ENCODE results near the gene CD300LF. TPM values are rescaled to one million over a fixed set of nuclear protein-coding genes. Genes with fewer than 3 reads are reported as not detected.

Gene CD300LF
- total RNA-seq, 1 donor from 2014 or later, result not detected

DNA sequence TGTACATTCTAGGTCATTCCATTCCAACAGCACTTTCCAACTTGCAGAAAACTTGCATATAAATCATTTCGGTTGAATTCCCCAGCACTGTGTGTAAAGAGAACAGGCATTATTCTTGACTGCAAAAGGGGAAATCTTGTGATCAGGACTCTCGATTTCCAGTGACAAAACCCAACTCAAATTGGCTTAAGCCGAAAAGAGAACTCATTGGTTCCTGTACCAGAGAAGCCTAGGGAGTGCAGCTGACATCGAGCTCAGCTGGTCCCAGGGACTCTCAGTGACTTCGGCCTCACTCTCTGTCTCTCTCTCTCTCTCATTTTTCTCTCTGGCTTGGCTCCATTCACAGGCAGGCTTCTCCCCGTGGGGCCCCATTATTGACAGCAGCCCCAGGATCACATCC is 30.7 kb downstream of the CD300LF start:
- H3K27me3 Mint-ChIP-seq (ENCODE audit: unreplicated experiment), result peaks cover 4% of the 10 kb centered on the region
- no peak for DNase-seq
- no peaks in the 10 kb centered on the region for H3K36me3 Mint-ChIP-seq (ENCODE audit: unreplicated experiment)
- peak overlapping the region; percentile 32 for H3K4me3 Mint-ChIP-seq (ENCODE audit: unreplicated experiment)
- H3K4me1 Mint-ChIP-seq (ENCODE audit: low read depth, unreplicated experiment), result peaks cover 47% of the 10 kb centered on the region
- H3K27ac Mint-ChIP-seq (ENCODE audit: unreplicated experiment), result peak overlapping the region; percentile 64
- TF ChIP-seq, protein P1, sequence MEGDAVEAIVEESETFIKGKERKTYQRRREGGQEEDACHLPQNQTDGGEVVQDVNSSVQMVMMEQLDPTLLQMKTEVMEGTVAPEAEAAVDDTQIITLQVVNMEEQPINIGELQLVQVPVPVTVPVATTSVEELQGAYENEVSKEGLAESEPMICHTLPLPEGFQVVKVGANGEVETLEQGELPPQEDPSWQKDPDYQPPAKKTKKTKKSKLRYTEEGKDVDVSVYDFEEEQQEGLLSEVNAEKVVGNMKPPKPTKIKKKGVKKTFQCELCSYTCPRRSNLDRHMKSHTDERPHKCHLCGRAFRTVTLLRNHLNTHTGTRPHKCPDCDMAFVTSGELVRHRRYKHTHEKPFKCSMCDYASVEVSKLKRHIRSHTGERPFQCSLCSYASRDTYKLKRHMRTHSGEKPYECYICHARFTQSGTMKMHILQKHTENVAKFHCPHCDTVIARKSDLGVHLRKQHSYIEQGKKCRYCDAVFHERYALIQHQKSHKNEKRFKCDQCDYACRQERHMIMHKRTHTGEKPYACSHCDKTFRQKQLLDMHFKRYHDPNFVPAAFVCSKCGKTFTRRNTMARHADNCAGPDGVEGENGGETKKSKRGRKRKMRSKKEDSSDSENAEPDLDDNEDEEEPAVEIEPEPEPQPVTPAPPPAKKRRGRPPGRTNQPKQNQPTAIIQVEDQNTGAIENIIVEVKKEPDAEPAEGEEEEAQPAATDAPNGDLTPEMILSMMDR (IDR thresholded peaks at IDR 0.05; ENCODE audit: partially characterized antibody, unreplicated experiment), result no peak
- peaks cover 2% of the 10 kb centered on the region for H3K9me3 Mint-ChIP-seq (ENCODE audit: unreplicated experiment)

DNA sequence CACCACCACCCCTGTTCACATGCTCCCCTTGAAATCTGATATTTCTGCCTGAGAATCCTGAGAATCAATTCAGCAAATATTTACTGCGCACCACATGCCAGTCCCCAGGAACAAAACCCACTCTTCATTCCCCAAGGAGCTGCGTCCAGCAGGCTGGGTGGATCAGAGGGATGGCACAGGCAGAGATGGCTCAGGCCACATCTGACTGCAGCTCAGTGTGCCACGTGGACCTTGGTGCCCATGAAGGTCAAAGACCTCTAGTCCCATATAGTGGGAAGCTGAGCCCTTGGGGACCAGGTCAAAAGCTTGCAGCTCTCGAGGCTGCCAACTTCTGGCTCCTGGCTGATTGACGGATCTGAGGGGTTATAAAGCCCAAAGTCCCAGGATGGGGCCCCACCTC is 31.8 kb downstream of the CD300LF start:
- peaks cover 46% of the 10 kb centered on the region for H3K4me1 Mint-ChIP-seq (ENCODE audit: low read depth, unreplicated experiment)
- TF ChIP-seq, protein P1 (IDR thresholded peaks at IDR 0.05; ENCODE audit: partially characterized antibody, unreplicated experiment), result no peak
- H3K4me3 Mint-ChIP-seq (ENCODE audit: unreplicated experiment), result no peak overlapping the region
- no peak overlapping the region for H3K27ac Mint-ChIP-seq (ENCODE audit: unreplicated experiment)
- H3K27me3 Mint-ChIP-seq (ENCODE audit: unreplicated experiment), result peaks cover 2% of the 10 kb centered on the region
- no peaks in the 10 kb centered on the region for H3K36me3 Mint-ChIP-seq (ENCODE audit: unreplicated experiment)
- no peak for DNase-seq
- peaks cover 2% of the 10 kb centered on the region for H3K9me3 Mint-ChIP-seq (ENCODE audit: unreplicated experiment)

DNA sequence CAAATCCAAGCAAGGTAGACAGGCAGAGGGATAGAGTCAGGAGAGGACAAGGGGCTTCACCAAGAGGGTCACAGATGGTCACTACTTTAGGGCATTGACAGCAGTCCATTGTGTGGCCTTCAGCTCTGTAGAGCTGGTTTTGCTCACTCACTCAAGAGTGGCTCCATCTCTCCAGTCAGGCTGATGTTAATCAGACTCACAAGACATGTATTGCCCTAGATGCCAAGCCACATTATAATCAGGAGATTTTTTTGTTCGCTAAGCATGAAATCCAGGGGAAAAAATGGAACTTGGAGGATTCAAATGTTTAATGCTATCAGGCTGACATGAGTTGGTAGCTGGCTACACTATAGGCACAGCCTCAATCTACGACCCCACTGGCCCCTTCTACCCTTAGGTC is 32.5 kb downstream of the CD300LF start:
- H3K9me3 Mint-ChIP-seq (ENCODE audit: unreplicated experiment), result peaks cover 2% of the 10 kb centered on the region
- peaks cover 40% of the 10 kb centered on the region for H3K4me1 Mint-ChIP-seq (ENCODE audit: low read depth, unreplicated experiment)
- TF ChIP-seq, protein P1 (IDR thresholded peaks at IDR 0.05; ENCODE audit: partially characterized antibody, unreplicated experiment), result no peak
- DNase-seq, result no peak
- peaks cover 2% of the 10 kb centered on the region for H3K27me3 Mint-ChIP-seq (ENCODE audit: unreplicated experiment)
- H3K4me3 Mint-ChIP-seq (ENCODE audit: unreplicated experiment), result no peak overlapping the region
- H3K27ac Mint-ChIP-seq (ENCODE audit: unreplicated experiment), result no peak overlapping the region
- no peaks in the 10 kb centered on the region for H3K36me3 Mint-ChIP-seq (ENCODE audit: unreplicated experiment)

DNA sequence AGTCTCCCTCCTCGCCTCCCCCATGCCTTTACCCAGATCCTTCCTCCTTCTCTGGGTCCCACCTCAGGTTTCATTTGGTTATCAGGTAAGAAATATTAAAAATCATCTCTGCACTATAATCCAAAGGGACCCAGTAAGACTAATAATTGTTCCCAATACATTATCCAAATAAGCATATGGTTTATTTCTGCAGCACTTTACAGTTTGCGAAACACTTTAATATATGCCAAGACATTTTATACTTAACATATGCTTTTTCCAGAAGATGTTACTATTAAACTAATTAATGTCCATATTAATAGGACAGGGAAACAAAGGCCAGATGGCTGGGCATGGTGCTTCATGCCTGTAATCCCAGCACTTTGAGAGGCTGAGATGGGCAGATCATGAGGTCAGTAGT is 33.3 kb downstream of the CD300LF start:
- DNase-seq, result no peak
- Mint-ChIP-seq H3K4me1 (ENCODE audit: low read depth, unreplicated experiment) (peaks cover 42% of the 10 kb centered on the region), H3K9me3 (ENCODE audit: unreplicated experiment) (peaks cover 2% of the 10 kb centered on the region), H3K27me3 (ENCODE audit: unreplicated experiment) (peaks cover 4% of the 10 kb centered on the region), H3K27ac (ENCODE audit: unreplicated experiment) (no peak overlapping the region), H3K36me3 (ENCODE audit: unreplicated experiment) (no peaks in the 10 kb centered on the region), H3K4me3 (ENCODE audit: unreplicated experiment) (no peak overlapping the region)
- TF ChIP-seq, protein P1 (IDR thresholded peaks at IDR 0.05; ENCODE audit: partially characterized antibody, unreplicated experiment), result no peak

DNA sequence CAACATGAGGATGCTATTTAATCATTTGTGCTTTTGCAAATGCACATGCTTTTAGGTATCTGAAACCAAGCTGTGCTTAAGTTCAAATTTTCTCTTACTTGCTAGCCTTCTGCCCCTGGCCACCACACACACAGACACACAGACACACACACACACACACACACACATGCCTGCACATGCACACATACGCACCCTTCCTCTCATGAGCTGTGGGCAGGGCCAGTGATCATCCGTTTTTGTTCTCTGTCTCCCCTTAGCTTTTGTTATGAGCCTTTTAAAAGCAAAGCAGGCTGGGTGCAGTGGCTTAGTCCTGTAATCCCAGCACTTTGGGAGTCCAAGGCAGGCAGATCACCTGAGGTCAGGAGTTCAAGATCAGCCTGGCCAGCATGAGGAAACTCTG is 34.2 kb downstream of the CD300LF start:
- Mint-ChIP-seq H3K9me3 (ENCODE audit: unreplicated experiment) (peaks cover 2% of the 10 kb centered on the region), H3K27me3 (ENCODE audit: unreplicated experiment) (peaks cover 4% of the 10 kb centered on the region), H3K36me3 (ENCODE audit: unreplicated experiment) (no peaks in the 10 kb centered on the region), H3K4me1 (ENCODE audit: low read depth, unreplicated experiment) (peaks cover 42% of the 10 kb centered on the region), H3K4me3 (ENCODE audit: unreplicated experiment) (peak overlapping the region; percentile 0), H3K27ac (ENCODE audit: unreplicated experiment) (peak overlapping the region; percentile 81)
- DNase-seq, result peak; percentile 60
- TF ChIP-seq, protein P1 (IDR thresholded peaks at IDR 0.05; ENCODE audit: partially characterized antibody, unreplicated experiment), result no peak
